OCI-LY7 (cell line): Measurements from ENCODE around the gene GATB. TPM values are rescaled to one million over a fixed set of nuclear protein-coding genes. Genes with fewer than 3 reads are reported as not detected.

ENCODE experiments used
- BruUV-seq: library from RNA; stranded (reverse); fragments of 400-500 nt; replicated peaks from 2 replicates; lab custom pipeline; 2021; lab: Mats Ljungman, UMichigan
- CTCF ChIA-PET: fragments of 300-600 bp; sonication (Branson Sonifier 250); formaldehyde crosslinking; loops from one replicate; lab custom pipeline; 2022; ENCODE audit warnings: antibody characterized with exemption; ENCODE audit not compliant: unreplicated experiment; lab: Charles Lee
- POLR2A ChIA-PET: fragments of 300-600 bp; sonication (Branson Sonifier 250); formaldehyde crosslinking; loops from one replicate; lab custom pipeline; 2022; ENCODE audit warnings: antibody characterized with exemption; lab: Charles Lee
- DNase-seq: peaks from one replicate; pipeline ENCODE4 v3.0.0-alpha.2; 2015; ENCODE audit warnings: low spot score
- H2AFZ ChIP-seq: fragments of 200-600 bp; sonication (generic), shearing (Covaris generic); 2 replicates; pipeline ENCODE4 v1.6.1; 2014; ENCODE audit warnings: mild to moderate bottlenecking, antibody characterized with exemption, low read length, moderate library complexity
- H3K27ac ChIP-seq: fragments of 200-600 bp; sonication (generic); 2 replicates; pipeline ENCODE4 v1.5.1; 2014; ENCODE audit warnings: mixed run types, low read depth, mild to moderate bottlenecking, moderate library complexity, low read length, inconsistent platforms; ENCODE audit not compliant: poor library complexity, severe bottlenecking
- H3K36me3 ChIP-seq: fragments of 200-600 bp; sonication (generic); 2 replicates; pipeline ENCODE4 v1.6.1; 2014; ENCODE audit warnings: mild to moderate bottlenecking, antibody characterized with exemption, low read length, moderate library complexity, mixed read lengths; ENCODE audit not compliant: insufficient read depth
- H3K4me1 ChIP-seq: fragments of 200-600 bp; sonication (generic); 2 replicates; pipeline ENCODE4 v1.5.1; 2014; ENCODE audit warnings: mild to moderate bottlenecking, low read length; ENCODE audit not compliant: insufficient read depth, poor library complexity, severe bottlenecking
- H3K4me2 ChIP-seq: fragments of 200-600 bp; sonication (generic); 2 replicates; pipeline ENCODE4 v1.6.1; 2014; ENCODE audit warnings: mild to moderate bottlenecking, low read length
- H3K4me3 ChIP-seq: fragments of 200-600 bp; sonication (generic); 2 replicates; pipeline ENCODE4 v1.5.1; 2014; ENCODE audit warnings: mild to moderate bottlenecking, low read depth, low read length; ENCODE audit not compliant: poor library complexity, severe bottlenecking
- H3K79me2 ChIP-seq: fragments of 200-600 bp; sonication (generic); 2 replicates; pipeline ENCODE4 v1.6.1; 2016; ENCODE audit warnings: low read depth, mild to moderate bottlenecking, low read length, moderate library complexity, mixed read lengths; ENCODE audit not compliant: insufficient read depth
- H3K9me2 ChIP-seq: fragments of 200-600 bp; sonication (generic); 2 replicates; pipeline ENCODE4 v1.6.1; 2016; ENCODE audit warnings: mild to moderate bottlenecking, low read length, mixed read lengths; ENCODE audit not compliant: insufficient read depth
- H3K9me3 ChIP-seq: fragments of 200-600 bp; sonication (generic); 2 replicates; pipeline ENCODE4 v1.6.1; 2014; ENCODE audit warnings: mild to moderate bottlenecking, mixed run types, low read length, mixed read lengths
- H4K20me1 ChIP-seq: fragments of 200-600 bp; sonication (generic); 2 replicates; pipeline ENCODE4 v1.6.1; 2014; ENCODE audit warnings: mild to moderate bottlenecking, antibody characterized with exemption, low read length, moderate library complexity, mixed read lengths; ENCODE audit not compliant: insufficient read depth
- EZH2phosphoT487 ChIP-seq: fragments of 200-600 bp; sonication (generic); IDR thresholded peaks from 2 replicates; pipeline ENCODE4 v1.6.1; 2018; ENCODE audit warnings: low read depth, borderline replicate concordance, mild to moderate bottlenecking, mixed run types, antibody characterized with exemption, low read length, moderate library complexity, mixed read lengths
- intact Hi-C: fragments of 100-400 bp; cut with micrococcal nuclease; formaldehyde crosslinking; loops from one replicate; pipeline ENCODE4 v1.10.0; 2022; ENCODE audit not compliant: unreplicated experiment
- total RNA-seq, 2 experiments: library from RNA; depleted of rRNA in 1 of 2; stranded (reverse); fragments of >200 nt in 1 of 2; shearing (Covaris generic) in 1 of 2; gene quantifications; 2 replicates each; pipeline ENCODE4 v1.2.3, GENCODE V29; 2014 to 2022
- TF ChIP-seq, protein P1 (sequence below): fragments of 200-600 bp; sonication (generic); conservative IDR thresholded peaks from 2 replicates; pipeline ENCODE4 v1.5.1; 2014; ENCODE audit warnings: mild to moderate bottlenecking, antibody characterized with exemption, low read length, moderate library complexity, mixed read lengths

The GATB gene
- total RNA-seq, 2 experiments from 2014 or later = 24.6 to 26.5 TPM

DNA sequence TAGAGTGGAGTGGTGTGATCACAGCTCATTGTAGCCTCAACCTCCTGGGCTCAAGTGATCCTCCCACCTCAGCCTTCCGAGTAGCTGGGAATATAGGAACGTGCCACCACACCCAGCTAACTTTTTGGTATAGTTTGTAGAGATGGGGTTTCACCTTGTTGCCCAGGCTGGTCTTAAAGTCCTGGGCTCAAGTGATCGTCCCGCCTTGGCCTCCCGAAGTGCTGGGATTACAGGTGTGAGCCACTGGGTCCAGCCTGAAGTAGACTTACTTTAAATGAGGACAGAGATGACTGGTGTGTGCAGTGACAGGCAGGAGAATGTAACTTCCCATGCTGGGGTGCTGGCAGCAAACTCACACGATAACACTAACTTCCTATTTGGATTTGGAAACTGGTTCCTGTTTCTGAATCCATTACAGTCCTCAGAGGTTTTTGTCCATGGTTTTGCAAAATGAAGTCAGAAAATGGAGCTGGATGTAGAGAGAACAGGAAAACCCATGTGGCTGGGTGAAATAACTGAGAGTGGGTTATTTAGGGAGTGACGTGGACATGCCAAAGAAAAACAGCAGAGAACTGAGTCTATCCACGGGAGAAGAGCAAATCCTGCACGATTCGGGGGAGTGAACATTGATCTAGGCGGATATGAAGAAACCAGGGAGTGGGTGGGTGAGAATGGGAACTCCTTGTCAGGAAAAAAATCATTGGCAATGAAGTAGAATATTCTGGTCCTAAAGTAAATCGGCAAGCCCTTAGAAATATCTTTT lies 95.6 kb downstream of the GATB start:
- Histone ChIP-seq H3K9me3 (no peaks in the 10 kb centered on the region), H3K4me3 (no peak overlapping the region), H3K79me2 (no peaks in the 10 kb centered on the region), H3K36me3 (no peaks in the 10 kb centered on the region), H3K4me1 (no peaks in the 10 kb centered on the region), H3K9me2 (no peaks in the 10 kb centered on the region), H3K4me2 (no peak overlapping the region), H4K20me1 (no peaks in the 10 kb centered on the region), H3K27ac (no peak overlapping the region), H2AFZ (no peak overlapping the region)
- intact Hi-C loops = no loop called here
- DNase-seq = no peak
- POLR2A ChIA-PET = interaction anchor here (1.0 kb wide), 1 partner anchor 25 kb away, joined by 3 read pairs; no protein-coding TSS in a partner anchor
- no TSS peak for BruUV-seq
- CTCF ChIA-PET = interaction anchor here (0.5 to 0.6 kb wide), 2 partner anchors 39 to 156 kb away, joined by 3 read pairs; no protein-coding TSS in a partner anchor
- TF ChIP-seq EZH2phosphoT487 = no peak
- TF ChIP-seq, protein P1, sequence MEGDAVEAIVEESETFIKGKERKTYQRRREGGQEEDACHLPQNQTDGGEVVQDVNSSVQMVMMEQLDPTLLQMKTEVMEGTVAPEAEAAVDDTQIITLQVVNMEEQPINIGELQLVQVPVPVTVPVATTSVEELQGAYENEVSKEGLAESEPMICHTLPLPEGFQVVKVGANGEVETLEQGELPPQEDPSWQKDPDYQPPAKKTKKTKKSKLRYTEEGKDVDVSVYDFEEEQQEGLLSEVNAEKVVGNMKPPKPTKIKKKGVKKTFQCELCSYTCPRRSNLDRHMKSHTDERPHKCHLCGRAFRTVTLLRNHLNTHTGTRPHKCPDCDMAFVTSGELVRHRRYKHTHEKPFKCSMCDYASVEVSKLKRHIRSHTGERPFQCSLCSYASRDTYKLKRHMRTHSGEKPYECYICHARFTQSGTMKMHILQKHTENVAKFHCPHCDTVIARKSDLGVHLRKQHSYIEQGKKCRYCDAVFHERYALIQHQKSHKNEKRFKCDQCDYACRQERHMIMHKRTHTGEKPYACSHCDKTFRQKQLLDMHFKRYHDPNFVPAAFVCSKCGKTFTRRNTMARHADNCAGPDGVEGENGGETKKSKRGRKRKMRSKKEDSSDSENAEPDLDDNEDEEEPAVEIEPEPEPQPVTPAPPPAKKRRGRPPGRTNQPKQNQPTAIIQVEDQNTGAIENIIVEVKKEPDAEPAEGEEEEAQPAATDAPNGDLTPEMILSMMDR = no peak

DNA sequence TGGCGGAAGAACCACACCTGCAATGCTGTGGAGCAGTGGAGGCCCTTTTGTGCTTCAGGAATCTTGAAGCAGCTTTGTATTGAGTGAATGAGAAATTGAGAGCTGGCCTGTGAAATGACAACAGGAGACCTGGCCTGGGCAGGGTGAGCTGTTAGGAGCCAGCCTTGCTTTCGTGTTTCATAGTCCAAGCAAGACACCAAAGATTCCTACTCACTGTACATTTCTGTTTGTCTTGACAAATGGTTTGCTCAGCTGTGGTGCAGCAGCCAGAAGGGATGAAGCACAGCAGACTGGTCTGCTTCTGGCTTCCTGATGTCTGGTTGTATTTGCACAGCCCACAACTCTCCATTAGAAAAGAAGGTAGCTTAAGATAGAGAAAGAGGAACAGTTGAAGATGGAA lies 96.5 kb downstream of the GATB start:
- H3K79me2 ChIP-seq = no peaks in the 10 kb centered on the region
- CTCF ChIA-PET = no interaction called here
- no peaks in the 10 kb centered on the region for H3K36me3 ChIP-seq
- no peak overlapping the region for H3K4me3 ChIP-seq
- no peaks in the 10 kb centered on the region for H3K9me3 ChIP-seq
- no peak overlapping the region for H3K4me2 ChIP-seq
- H4K20me1 ChIP-seq = no peaks in the 10 kb centered on the region
- POLR2A ChIA-PET = interaction anchor here (1.0 kb wide), 1 partner anchor 24 kb away, joined by 3 read pairs; no protein-coding TSS in a partner anchor
- H3K27ac ChIP-seq = no peak overlapping the region
- peaks cover 3% of the 10 kb centered on the region for H3K4me1 ChIP-seq
- TF ChIP-seq, protein P1 = no peak
- TF ChIP-seq EZH2phosphoT487 = no peak
- intact Hi-C loops = no loop called here
- no peak for DNase-seq
- BruUV-seq = no TSS peak
- H2AFZ ChIP-seq = no peak overlapping the region
- no peaks in the 10 kb centered on the region for H3K9me2 ChIP-seq

DNA sequence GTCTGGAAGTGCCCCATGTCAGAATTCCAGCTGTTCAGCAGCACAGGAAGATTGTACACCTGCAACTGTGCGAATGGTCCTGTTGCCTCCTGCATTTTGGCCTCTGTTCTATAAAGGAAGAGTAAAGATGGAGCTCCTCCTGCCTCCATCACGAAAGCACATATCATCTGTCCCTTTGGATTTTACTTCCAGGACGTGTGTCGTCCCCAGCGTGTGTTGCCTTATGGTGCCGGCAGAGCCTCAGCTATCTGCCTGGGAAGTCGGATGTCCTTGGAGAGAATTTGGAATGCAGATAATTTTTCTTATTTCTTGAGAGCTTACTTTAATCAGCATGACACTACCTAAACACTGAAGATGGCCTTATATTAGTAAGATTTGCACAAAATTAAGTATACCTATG lies 97.7 kb downstream of the GATB start:
- Histone ChIP-seq H4K20me1 (no peaks in the 10 kb centered on the region), H3K79me2 (no peaks in the 10 kb centered on the region), H3K4me3 (no peak overlapping the region), H3K9me3 (no peaks in the 10 kb centered on the region), H3K9me2 (no peaks in the 10 kb centered on the region), H3K27ac (no peak overlapping the region), H3K4me1 (peaks cover 10% of the 10 kb centered on the region), H3K4me2 (no peak overlapping the region), H3K36me3 (no peaks in the 10 kb centered on the region), H2AFZ (no peak overlapping the region)
- ChIA-PET CTCF (no interaction called here), POLR2A (interaction anchor here (0.9 kb wide), 1 partner anchor 25 kb away, joined by 3 read pairs; no protein-coding TSS in a partner anchor)
- TF ChIP-seq EZH2phosphoT487 = no peak
- TF ChIP-seq, protein P1 = no peak
- intact Hi-C loops = no loop called here
- no peak for DNase-seq
- no TSS peak for BruUV-seq
